K562 (cell line): ENCODE results near the gene NOSTRIN. TPM values are rescaled to one million over a fixed set of nuclear protein-coding genes. Genes with fewer than 3 reads are reported as not detected.

Source experiments
- CBX2 ChIP-seq: fragments of 200-600 bp; sonication (generic); IDR thresholded peaks from one replicate; pipeline ENCODE4 v1.6.1; 2012; ENCODE audit warnings: mild to moderate bottlenecking, low read length, inconsistent platforms; ENCODE audit not compliant: insufficient read depth, poor library complexity, severe bottlenecking
- CBX3 ChIP-seq, 2 experiments: IDR thresholded peaks; 1 replicate in 1 of 2; 2 replicates in 1 of 2; pipeline ENCODE4 v1.6.1; 2012; ENCODE audit warnings: inconsistent platforms in 2 of 2, low read length in 2 of 2, borderline replicate concordance in 1 of 2, control low read depth in 1 of 2
- CBX8 ChIP-seq: fragments of 200-600 bp; sonication (generic); IDR thresholded peaks from 2 replicates; pipeline ENCODE4 v1.6.1; 2012; ENCODE audit warnings: borderline replicate concordance, mixed run types, low read depth, mild to moderate bottlenecking, moderate library complexity, mixed read lengths, low read length, control low read depth, inconsistent platforms; ENCODE audit not compliant: poor library complexity, severe bottlenecking; ENCODE audit errors: extremely low read depth
- CSDE1 ChIP-seq, 2 experiments: fragments of 450-650 bp; IDR thresholded peaks; 2 replicates each; pipeline ENCODE4 v1.6.1; 2016; ENCODE audit warnings: mild to moderate bottlenecking in 1 of 2
- MEIS2 ChIP-seq: fragments of 450-650 bp; IDR thresholded peaks from 2 replicates; pipeline ENCODE4 v1.6.1; 2014; ENCODE audit warnings: mild to moderate bottlenecking; ENCODE audit not compliant: partially characterized antibody
- RBM34 ChIP-seq: fragments of 200-400 bp; formaldehyde crosslinking; IDR thresholded peaks from 2 replicates; pipeline ENCODE4 v1.6.1; 2018; ENCODE audit warnings: low read length, borderline replicate concordance; ENCODE audit not compliant: insufficient read depth
- SMAD4 ChIP-seq: fragments of 250-450 bp; sonication (Bioruptor Pico); conservative IDR thresholded peaks from 2 replicates; pipeline ENCODE4 v1.8.0; 2021; ENCODE audit warnings: inconsistent platforms, mild to moderate bottlenecking, moderate library complexity
- SNRNP70 ChIP-seq: fragments of 200-400 bp; formaldehyde crosslinking; optimal IDR thresholded peaks from 2 replicates; pipeline ENCODE3; 2017; ENCODE audit warnings: low read depth, low read length
- ZNF695 ChIP-seq: fragments of 450-650 bp; formaldehyde crosslinking; IDR thresholded peaks from 2 replicates; pipeline ENCODE4 v1.4.0; 2020; ENCODE audit warnings: mild to moderate bottlenecking, moderate library complexity
- polyA plus RNA-seq, 8 experiments: library from polyadenylated mRNA; depleted of rRNA in 4 of 8; stranded (reverse) in 5 of 8; unstranded in 3 of 8; fragments of >200 nt; fragmentation: Nextera tagmentation in 2 of 8; fragmentation: Illumina TruSeq in 1 of 8; extraction: Ambion mirVana in 2 of 8; extraction: Trizol in 1 of 8; gene quantifications; 2 replicates each; pipeline versions ENCODE4 v1.2.1 to v1.2.3, GENCODE V29; 2011 to 2014; ENCODE audit warnings: inconsistent platforms in 1 of 8, missing spikeins in 1 of 8
- total RNA-seq, 7 experiments: library from RNA; depleted of rRNA in 6 of 7; stranded (reverse); fragments of >200 nt in 6 of 7; fragmentation: Illumina TruSeq in 2 of 7; extraction: Trizol in 2 of 7; gene quantifications; 2 replicates each; pipeline versions ENCODE4 v1.2.1 to v1.2.3, GENCODE V29; 2011 to 2021; ENCODE audit warnings: low replicate concordance in 1 of 7
- TF ChIP-seq, protein P1 (sequence below): fragments of 450-650 bp; IDR thresholded peaks from 2 replicates; pipeline ENCODE4 v1.6.1; 2018; ENCODE audit warnings: mild to moderate bottlenecking, low read depth; ENCODE audit not compliant: partially characterized antibody
- TF ChIP-seq, protein P2 (sequence below): sonication (generic); formaldehyde crosslinking; IDR thresholded peaks from 2 replicates; pipeline ENCODE4 v1.8.0; 2022; ENCODE audit warnings: mild to moderate bottlenecking, missing genetic modification reagents
- TF ChIP-seq, protein P3 (sequence below): fragments of 450-650 bp; formaldehyde crosslinking; IDR thresholded peaks from 2 replicates; pipeline ENCODE4 v1.4.0; 2020; ENCODE audit warnings: mild to moderate bottlenecking, mixed read lengths
- TF ChIP-seq, protein P4 (sequence below): fragments of 250-450 bp; sonication (Bioruptor Pico); IDR thresholded peaks from 2 replicates; pipeline ENCODE4 v1.4.0; 2020; ENCODE audit warnings: mild to moderate bottlenecking, moderate library complexity
- TF ChIP-seq, protein P5 (sequence below): sonication (generic); formaldehyde crosslinking; IDR thresholded peaks from 2 replicates; pipeline ENCODE4 v1.8.0; 2023; ENCODE audit warnings: mild to moderate bottlenecking, missing genetic modification reagents
- TF ChIP-seq, protein P6 (sequence below): fragments of 200-400 bp; formaldehyde crosslinking; IDR thresholded peaks from 2 replicates; pipeline ENCODE4 v1.6.1; 2017; ENCODE audit warnings: mild to moderate bottlenecking, low read depth, low read length, moderate library complexity

NOSTRIN gene
- total and polyA plus RNA-seq, 9 of the 15 experiments (the other 6 are each of a cell fraction or from before 2014, with no cell fraction given), result 26.7 to 82.9 (median 56.3) TPM

DNA sequence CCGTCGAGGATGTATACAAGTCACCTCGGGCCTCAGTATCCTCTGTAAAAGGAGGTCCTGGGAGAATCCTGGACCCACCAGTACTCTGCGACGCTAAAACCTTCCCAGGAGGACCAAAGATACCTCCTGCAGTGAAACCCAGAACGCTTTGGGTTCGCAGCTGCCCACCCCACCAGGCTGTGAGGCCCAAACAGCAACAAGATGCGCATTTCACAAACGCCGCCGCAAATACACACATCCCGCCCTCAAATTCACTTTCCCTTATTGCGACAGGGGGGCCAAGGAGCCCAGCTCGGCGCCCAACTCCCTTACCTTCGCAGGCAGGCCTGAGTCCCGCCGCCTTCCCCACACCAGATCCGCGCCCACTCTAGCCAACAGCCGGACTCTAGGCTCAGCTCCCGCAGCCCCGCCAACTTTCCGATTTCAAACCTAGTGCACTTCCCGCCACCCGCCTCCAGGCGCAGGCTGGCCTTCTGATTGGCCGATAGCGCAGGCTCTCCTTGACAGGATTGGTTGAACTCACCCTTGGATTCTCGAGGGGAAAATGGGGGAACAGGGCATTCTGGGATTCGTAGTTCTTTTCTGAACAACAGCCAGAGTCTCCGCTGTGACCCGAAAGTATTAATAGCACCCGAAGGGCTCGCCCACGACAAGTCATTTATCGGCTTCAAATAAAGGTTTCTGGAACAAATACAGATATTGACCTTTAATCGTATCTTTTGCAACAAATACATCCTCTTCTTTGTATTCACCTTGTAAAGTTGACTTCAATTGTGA is 87.8 kb downstream of the NOSTRIN start, which contains the start of gene SPC25 (continued):
- TF ChIP-seq, protein P1, sequence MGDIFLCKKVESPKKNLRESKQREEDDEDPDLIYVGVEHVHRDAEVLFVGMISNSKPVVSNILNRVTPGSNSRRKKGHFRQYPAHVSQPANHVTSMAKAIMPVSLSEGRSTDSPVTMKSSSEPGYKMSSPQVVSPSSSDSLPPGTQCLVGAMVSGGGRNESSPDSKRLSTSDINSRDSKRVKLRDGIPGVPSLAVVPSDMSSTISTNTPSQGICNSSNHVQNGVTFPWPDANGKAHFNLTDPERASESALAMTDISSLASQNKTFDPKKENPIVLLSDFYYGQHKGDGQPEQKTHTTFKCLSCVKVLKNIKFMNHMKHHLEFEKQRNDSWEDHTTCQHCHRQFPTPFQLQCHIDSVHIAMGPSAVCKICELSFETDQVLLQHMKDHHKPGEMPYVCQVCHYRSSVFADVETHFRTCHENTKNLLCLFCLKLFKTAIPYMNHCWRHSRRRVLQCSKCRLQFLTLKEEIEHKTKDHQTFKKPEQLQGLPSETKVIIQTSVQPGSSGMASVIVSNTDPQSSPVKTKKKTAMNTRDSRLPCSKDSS, result no peak
- TF ChIP-seq ZNF695 (no peak), MEIS2 (no peak), CBX3 (IDR thresholded peaks at IDR 0.05; ENCODE audit: borderline replicate concordance in 1 of 2, low read length in 2 of 2) (0 out of 3 replicates have a peak, but pooled peaks of 1 of the 2 experiments have one; percentile 24), SNRNP70 (no peak), CSDE1 (IDR thresholded peaks at IDR 0.05) (no peak), CBX8 (no peak), SMAD4 (no peak), CBX2 (no peak), RBM34 (no peak)
- TF ChIP-seq, protein P2, sequence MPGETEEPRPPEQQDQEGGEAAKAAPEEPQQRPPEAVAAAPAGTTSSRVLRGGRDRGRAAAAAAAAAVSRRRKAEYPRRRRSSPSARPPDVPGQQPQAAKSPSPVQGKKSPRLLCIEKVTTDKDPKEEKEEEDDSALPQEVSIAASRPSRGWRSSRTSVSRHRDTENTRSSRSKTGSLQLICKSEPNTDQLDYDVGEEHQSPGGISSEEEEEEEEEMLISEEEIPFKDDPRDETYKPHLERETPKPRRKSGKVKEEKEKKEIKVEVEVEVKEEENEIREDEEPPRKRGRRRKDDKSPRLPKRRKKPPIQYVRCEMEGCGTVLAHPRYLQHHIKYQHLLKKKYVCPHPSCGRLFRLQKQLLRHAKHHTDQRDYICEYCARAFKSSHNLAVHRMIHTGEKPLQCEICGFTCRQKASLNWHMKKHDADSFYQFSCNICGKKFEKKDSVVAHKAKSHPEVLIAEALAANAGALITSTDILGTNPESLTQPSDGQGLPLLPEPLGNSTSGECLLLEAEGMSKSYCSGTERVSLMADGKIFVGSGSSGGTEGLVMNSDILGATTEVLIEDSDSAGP, result 0 out of 2 replicates have a peak, but pooled peaks have one; percentile 50
- TF ChIP-seq, protein P3, sequence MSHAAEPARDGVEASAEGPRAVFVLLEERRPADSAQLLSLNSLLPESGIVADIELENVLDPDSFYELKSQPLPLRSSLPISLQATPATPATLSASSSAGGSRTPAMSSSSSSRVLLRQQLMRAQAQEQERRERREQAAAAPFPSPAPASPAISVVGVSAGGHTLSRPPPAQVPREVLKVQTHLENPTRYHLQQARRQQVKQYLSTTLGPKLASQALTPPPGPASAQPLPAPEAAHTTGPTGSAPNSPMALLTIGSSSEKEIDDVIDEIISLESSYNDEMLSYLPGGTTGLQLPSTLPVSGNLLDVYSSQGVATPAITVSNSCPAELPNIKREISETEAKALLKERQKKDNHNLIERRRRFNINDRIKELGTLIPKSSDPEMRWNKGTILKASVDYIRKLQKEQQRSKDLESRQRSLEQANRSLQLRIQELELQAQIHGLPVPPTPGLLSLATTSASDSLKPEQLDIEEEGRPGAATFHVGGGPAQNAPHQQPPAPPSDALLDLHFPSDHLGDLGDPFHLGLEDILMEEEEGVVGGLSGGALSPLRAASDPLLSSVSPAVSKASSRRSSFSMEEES, result no peak
- TF ChIP-seq, protein P4, sequence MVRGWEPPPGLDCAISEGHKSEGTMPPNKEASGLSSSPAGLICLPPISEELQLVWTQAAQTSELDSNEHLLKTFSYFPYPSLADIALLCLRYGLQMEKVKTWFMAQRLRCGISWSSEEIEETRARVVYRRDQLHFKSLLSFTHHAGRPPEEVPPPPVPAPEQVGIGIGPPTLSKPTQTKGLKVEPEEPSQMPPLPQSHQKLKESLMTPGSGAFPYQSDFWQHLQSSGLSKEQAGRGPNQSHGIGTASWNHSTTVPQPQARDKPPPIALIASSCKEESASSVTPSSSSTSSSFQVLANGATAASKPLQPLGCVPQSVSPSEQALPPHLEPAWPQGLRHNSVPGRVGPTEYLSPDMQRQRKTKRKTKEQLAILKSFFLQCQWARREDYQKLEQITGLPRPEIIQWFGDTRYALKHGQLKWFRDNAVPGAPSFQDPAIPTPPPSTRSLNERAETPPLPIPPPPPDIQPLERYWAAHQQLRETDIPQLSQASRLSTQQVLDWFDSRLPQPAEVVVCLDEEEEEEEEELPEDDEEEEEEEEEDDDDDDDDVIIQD (CRISPR knock-in tag), result no peak
- TF ChIP-seq, protein P5, sequence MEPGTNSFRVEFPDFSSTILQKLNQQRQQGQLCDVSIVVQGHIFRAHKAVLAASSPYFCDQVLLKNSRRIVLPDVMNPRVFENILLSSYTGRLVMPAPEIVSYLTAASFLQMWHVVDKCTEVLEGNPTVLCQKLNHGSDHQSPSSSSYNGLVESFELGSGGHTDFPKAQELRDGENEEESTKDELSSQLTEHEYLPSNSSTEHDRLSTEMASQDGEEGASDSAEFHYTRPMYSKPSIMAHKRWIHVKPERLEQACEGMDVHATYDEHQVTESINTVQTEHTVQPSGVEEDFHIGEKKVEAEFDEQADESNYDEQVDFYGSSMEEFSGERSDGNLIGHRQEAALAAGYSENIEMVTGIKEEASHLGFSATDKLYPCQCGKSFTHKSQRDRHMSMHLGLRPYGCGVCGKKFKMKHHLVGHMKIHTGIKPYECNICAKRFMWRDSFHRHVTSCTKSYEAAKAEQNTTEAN (CRISPR knock-in tag), result no peak
- TF ChIP-seq, protein P6, sequence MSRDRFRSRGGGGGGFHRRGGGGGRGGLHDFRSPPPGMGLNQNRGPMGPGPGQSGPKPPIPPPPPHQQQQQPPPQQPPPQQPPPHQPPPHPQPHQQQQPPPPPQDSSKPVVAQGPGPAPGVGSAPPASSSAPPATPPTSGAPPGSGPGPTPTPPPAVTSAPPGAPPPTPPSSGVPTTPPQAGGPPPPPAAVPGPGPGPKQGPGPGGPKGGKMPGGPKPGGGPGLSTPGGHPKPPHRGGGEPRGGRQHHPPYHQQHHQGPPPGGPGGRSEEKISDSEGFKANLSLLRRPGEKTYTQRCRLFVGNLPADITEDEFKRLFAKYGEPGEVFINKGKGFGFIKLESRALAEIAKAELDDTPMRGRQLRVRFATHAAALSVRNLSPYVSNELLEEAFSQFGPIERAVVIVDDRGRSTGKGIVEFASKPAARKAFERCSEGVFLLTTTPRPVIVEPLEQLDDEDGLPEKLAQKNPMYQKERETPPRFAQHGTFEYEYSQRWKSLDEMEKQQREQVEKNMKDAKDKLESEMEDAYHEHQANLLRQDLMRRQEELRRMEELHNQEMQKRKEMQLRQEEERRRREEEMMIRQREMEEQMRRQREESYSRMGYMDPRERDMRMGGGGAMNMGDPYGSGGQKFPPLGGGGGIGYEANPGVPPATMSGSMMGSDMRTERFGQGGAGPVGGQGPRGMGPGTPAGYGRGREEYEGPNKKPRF, result no peak
